HepG2 (cell line): ENCODE data around the gene PRR35. TPM values are rescaled to one million over a fixed set of nuclear protein-coding genes. Genes with fewer than 3 reads are reported as not detected.

Source experiments
- BCL3 ChIP-seq: sonication (generic); formaldehyde crosslinking; IDR thresholded peaks from 2 replicates; pipeline ENCODE4 v1.5.1; 2020; ENCODE audit warnings: mild to moderate bottlenecking, missing genetic modification reagents, moderate library complexity
- FOXA3 ChIP-seq: IDR thresholded peaks from 2 replicates; pipeline ENCODE4 v1.6.1; 2016; ENCODE audit warnings: missing genetic modification reagents, missing compliant biosample characterization
- GATAD2A ChIP-seq: IDR thresholded peaks from 2 replicates; pipeline ENCODE4 v1.6.1; 2016
- HNRNPK ChIP-seq: fragments of 200-400 bp; formaldehyde crosslinking; IDR thresholded peaks from 2 replicates; pipeline ENCODE4 v1.6.1; 2018; ENCODE audit warnings: low read length, low read depth, moderate library complexity, mild to moderate bottlenecking; ENCODE audit not compliant: poor library complexity, severe bottlenecking
- HNRNPUL1 ChIP-seq: fragments of 200-400 bp; formaldehyde crosslinking; IDR thresholded peaks from 2 replicates; pipeline ENCODE4 v1.6.1; 2017; ENCODE audit warnings: low read depth, mild to moderate bottlenecking, low read length, moderate library complexity
- JDP2 ChIP-seq: sonication (generic); formaldehyde crosslinking; IDR thresholded peaks from 2 replicates; pipeline ENCODE4 v1.8.1; 2022; ENCODE audit warnings: missing genetic modification reagents, borderline replicate concordance
- KLF6 ChIP-seq: IDR thresholded peaks from 2 replicates; pipeline ENCODE4 v1.8.0; 2016; ENCODE audit warnings: missing biosample characterization, missing genetic modification reagents
- PHF8 ChIP-seq: sonication (generic); formaldehyde crosslinking; IDR thresholded peaks from 2 replicates; pipeline ENCODE4 v1.5.0; 2020; ENCODE audit warnings: missing genetic modification reagents
- RFX3 ChIP-seq: IDR thresholded peaks from 2 replicates; pipeline ENCODE4 v1.6.1; 2016; ENCODE audit warnings: missing biosample characterization, missing genetic modification reagents
- TBX2 ChIP-seq: sonication (generic); formaldehyde crosslinking; IDR thresholded peaks from 2 replicates; pipeline ENCODE4 v1.5.0; 2020; ENCODE audit warnings: missing genetic modification reagents, mild to moderate bottlenecking, borderline replicate concordance
- ZFP36 ChIP-seq: fragments of 150-350 bp; IDR thresholded peaks from 2 replicates; pipeline ENCODE4 v1.6.1; 2018; ENCODE audit warnings: borderline replicate concordance, low read length, low read depth; ENCODE audit not compliant: partially characterized antibody
- ZHX2 ChIP-seq, 2 experiments: sonication (generic) in 1 of 2; formaldehyde crosslinking in 1 of 2; IDR thresholded peaks; 2 replicates each; pipeline versions ENCODE4 v1.6.1 to v1.9.0; 2014 to 2022; ENCODE audit warnings: antibody characterized with exemption in 1 of 2, borderline replicate concordance in 1 of 2, inconsistent platforms in 1 of 2, low read depth in 1 of 2, missing genetic modification reagents in 1 of 2
- ZNF251 ChIP-seq: sonication (generic); formaldehyde crosslinking; IDR thresholded peaks from 2 replicates; pipeline ENCODE4 v1.9.0; 2021; ENCODE audit warnings: mild to moderate bottlenecking, missing genetic modification reagents
- polyA plus RNA-seq, 8 experiments: library from polyadenylated mRNA; depleted of rRNA in 3 of 8; stranded (reverse) in 7 of 8; unstranded in 1 of 8; fragments of >200 nt; fragmentation: Illumina TruSeq in 4 of 8; extraction: Trizol in 4 of 8; gene quantifications; 2 replicates each; pipeline versions ENCODE4 v1.2.1 to v1.2.3, GENCODE V29; 2011 to 2016; ENCODE audit warnings: low read depth in 4 of 8, missing spikeins in 1 of 8, mixed read lengths in 1 of 8; ENCODE audit not compliant: insufficient read depth in 1 of 8
- total RNA-seq, 5 experiments: library from RNA; depleted of rRNA; stranded (reverse); fragments of >200 nt; fragmentation: Illumina TruSeq; extraction: Trizol; gene quantifications; 2 replicates each; pipeline ENCODE4 v1.2.3, GENCODE V29; 2016; ENCODE audit warnings: low read depth in 1 of 5
- TF ChIP-seq, protein P1 (sequence below): sonication (generic); formaldehyde crosslinking; IDR thresholded peaks from 2 replicates; pipeline ENCODE4 v1.8.1; 2022; ENCODE audit warnings: mild to moderate bottlenecking, missing genetic modification reagents

PRR35 gene
- total and polyA plus RNA-seq, 2 of the 13 experiments (the other 11 are each of a cell fraction or from before 2014, with no cell fraction given): 0.07 to 0.16 TPM

GRCh38 chr16:527015-527903 lies 32.9 kb upstream of the PRR35 start, which contains the start of gene CAPN15 (continued):
- TF ChIP-seq ZFP36 (no peak), FOXA3 (CRISPR knock-in tag) (peak; percentile 11; the same call in 1 of the 2 replicates), HNRNPUL1 (no peak), TBX2 (CRISPR knock-in tag) (peak; percentile 44), PHF8 (CRISPR knock-in tag) (peak; percentile 96), GATAD2A (CRISPR knock-in tag) (no peak), HNRNPK (peak; percentile 40), BCL3 (peak; percentile 75; the same call in 1 of the 2 replicates), ZNF251 (CRISPR knock-in tag) (0 out of 2 replicates have a peak, but pooled peaks have one; percentile 19), JDP2 (CRISPR knock-in tag) (no peak), KLF6 (0 out of 2 replicates have a peak, but pooled peaks have one; percentile 31), RFX3 (CRISPR knock-in tag) (no peak), ZHX2 (IDR thresholded peaks at IDR 0.05; ENCODE audit: low read depth) (peak; percentile 71), ZHX2 (CRISPR knock-in tag; IDR thresholded peaks at IDR 0.05; ENCODE audit: borderline replicate concordance) (peak; percentile 75)
- TF ChIP-seq, protein P1, sequence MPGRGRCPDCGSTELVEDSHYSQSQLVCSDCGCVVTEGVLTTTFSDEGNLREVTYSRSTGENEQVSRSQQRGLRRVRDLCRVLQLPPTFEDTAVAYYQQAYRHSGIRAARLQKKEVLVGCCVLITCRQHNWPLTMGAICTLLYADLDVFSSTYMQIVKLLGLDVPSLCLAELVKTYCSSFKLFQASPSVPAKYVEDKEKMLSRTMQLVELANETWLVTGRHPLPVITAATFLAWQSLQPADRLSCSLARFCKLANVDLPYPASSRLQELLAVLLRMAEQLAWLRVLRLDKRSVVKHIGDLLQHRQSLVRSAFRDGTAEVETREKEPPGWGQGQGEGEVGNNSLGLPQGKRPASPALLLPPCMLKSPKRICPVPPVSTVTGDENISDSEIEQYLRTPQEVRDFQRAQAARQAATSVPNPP (CRISPR knock-in tag): no peak
